Measurements from ENCODE around the gene MXD3. TPM values are rescaled to one million over a fixed set of nuclear protein-coding genes. Genes with fewer than 3 reads are reported as not detected.

The MXD3 gene
- total RNA-seq, 4 donors from 2014 or later: 2.0 to 11.7 (median 7.8) TPM

GRCh38 chr5:177334155-177334551 is 22.5 kb upstream of the MXD3 start:
- intact Hi-C loops (cut with DNase I): no loop called here
- 87 to 90% methylated on average over 9 to 15 of the region's 15 CpGs for WGBS, 2 donors
- no peak overlapping the region for H3K4me3 ChIP-seq (replicated peaks in 1 of 3)
- H3K27me3 ChIP-seq: no peaks in the 10 kb centered on the region
- no peaks in the 10 kb centered on the region for H3K4me1 ChIP-seq
- peaks cover 64 to 82% of the 10 kb centered on the region in 2 donors for H3K36me3 ChIP-seq
- no peak for TF ChIP-seq CTCF (IDR thresholded peaks at IDR 0.05)
- no peak for TF ChIP-seq POLR2A (IDR thresholded peaks at IDR 0.05)
- H3K9me3 ChIP-seq: no peaks in the 10 kb centered on the region
- no peak overlapping the region for H3K27ac ChIP-seq
- DNase-seq: no peak

GRCh38 chr5:177333420-177334154 is 21.9 kb upstream of the MXD3 start:
- Histone ChIP-seq H3K4me3 (replicated peaks in 1 of 3) (no peak overlapping the region), H3K27me3 (no peaks in the 10 kb centered on the region), H3K4me1 (no peaks in the 10 kb centered on the region), H3K9me3 (no peaks in the 10 kb centered on the region), H3K27ac (no peak overlapping the region), H3K36me3 (peaks cover 64 to 82% of the 10 kb centered on the region in 2 donors)
- intact Hi-C loops (cut with DNase I): no loop called here
- 90% methylated on average over 11 of the region's 16 CpGs for WGBS, 2 donors
- DNase-seq: no peak
- no peak for TF ChIP-seq POLR2A (IDR thresholded peaks at IDR 0.05)
- no peak for TF ChIP-seq CTCF (IDR thresholded peaks at IDR 0.05)

GRCh38 chr5:177332896-177333260 is 21.2 kb upstream of the MXD3 start:
- Histone ChIP-seq H3K27ac (no peak overlapping the region), H3K36me3 (peaks cover 64 to 75% of the 10 kb centered on the region in 2 donors), H3K9me3 (no peaks in the 10 kb centered on the region), H3K27me3 (no peaks in the 10 kb centered on the region), H3K4me1 (no peaks in the 10 kb centered on the region), H3K4me3 (replicated peaks in 1 of 3) (no peak overlapping the region)
- TF ChIP-seq POLR2A (IDR thresholded peaks at IDR 0.05) (no peak), CTCF (IDR thresholded peaks at IDR 0.05) (no peak)
- intact Hi-C loops (cut with DNase I): no loop called here
- no peak for DNase-seq
- 95% methylated on average over 11 to 13 of the region's 13 CpGs for WGBS, 2 donors

GRCh38 chr5:177332031-177332895 is 20.6 kb upstream of the MXD3 start:
- intact Hi-C loops (cut with DNase I): no loop called here
- TF ChIP-seq POLR2A (IDR thresholded peaks at IDR 0.05) (no peak), CTCF (IDR thresholded peaks at IDR 0.05) (no peak)
- 91 to 94% methylated on average over 30 to 34 of the region's 35 CpGs for WGBS, 2 donors
- no peak overlapping the region for H3K4me3 ChIP-seq (replicated peaks in 1 of 3)
- peaks cover 58 to 70% of the 10 kb centered on the region in 2 donors for H3K36me3 ChIP-seq
- H3K9me3 ChIP-seq: no peaks in the 10 kb centered on the region
- H3K4me1 ChIP-seq: no peaks in the 10 kb centered on the region
- no peak for DNase-seq
- no peak overlapping the region for H3K27ac ChIP-seq
- H3K27me3 ChIP-seq: no peaks in the 10 kb centered on the region
